Mammary epithelial cell (primary cell): ENCODE data around the gene LHX3.

Source experiments
- CTCF ChIP-seq, 2 donors: IDR thresholded peaks in 1 of 2; conservative IDR thresholded peaks in 1 of 2; 2 replicates each; pipeline ENCODE4 v1.5.1; 2011 to 2012; ENCODE audit warnings: inconsistent platforms in 2 of 2, low read length in 2 of 2, mild to moderate bottlenecking in 2 of 2, control low read depth in 1 of 2, low read depth in 1 of 2; ENCODE audit not compliant: insufficient read depth in 1 of 2; ENCODE audit errors: extremely low read depth in 1 of 2
- EZH2 ChIP-seq: IDR thresholded peaks from 2 replicates; pipeline ENCODE4 v1.6.1; 2012; ENCODE audit warnings: low read length, inconsistent platforms, borderline replicate concordance

- TF ChIP-seq CTCF (conservative IDR thresholded peaks at IDR 0.05 in 1 of 2, IDR thresholded peaks at IDR 0.05 in 1 of 2; ENCODE audit: extremely low read depth in 1 of 2, insufficient read depth in 1 of 2, low read depth in 1 of 2, low read length in 2 of 2) (no peak), EZH2 (peak; percentile 8)
These were observed 12.4 kb downstream of the LHX3 start for GRCh38 chr9:136192289-136193126.
